Activated CD8-positive, alpha-beta memory T cell treated with anti-CD3 and anti-CD28 coated beads for 4 hours (primary cell): ENCODE measurements around the gene USP53.
"Not testable (repeated sequence)": the region's sequence is repeated elsewhere in the genome, so short reads cannot be mapped to it uniquely, and the experiment has no call there.

ENCODE experiments used
- DNase-seq, 2 donors: peaks; one replicate each; pipeline ENCODE4 v3.0.0-alpha.2; 2020; ENCODE audit warnings: low read depth in 2 of 2

USP53 gene

DNA sequence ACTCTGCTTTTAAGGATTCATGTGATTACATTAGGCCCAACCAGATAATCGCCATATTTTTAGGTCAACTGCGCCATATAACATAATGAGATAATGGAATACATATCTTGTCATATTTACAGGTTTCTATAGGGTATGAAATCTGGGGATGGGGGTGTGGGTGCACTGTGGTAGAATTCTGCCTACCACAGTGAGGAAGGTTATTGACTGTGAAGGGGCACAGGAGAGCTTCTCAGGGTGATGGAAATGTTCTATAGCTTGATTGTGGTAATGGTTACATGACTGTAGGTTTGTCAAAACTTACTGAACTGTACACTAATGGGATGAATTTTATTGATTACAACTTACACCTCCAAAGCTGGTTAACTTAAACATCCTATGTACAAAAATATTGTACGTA is 15.9 kb downstream of the USP53 start:
- DNase-seq = no peak

DNA sequence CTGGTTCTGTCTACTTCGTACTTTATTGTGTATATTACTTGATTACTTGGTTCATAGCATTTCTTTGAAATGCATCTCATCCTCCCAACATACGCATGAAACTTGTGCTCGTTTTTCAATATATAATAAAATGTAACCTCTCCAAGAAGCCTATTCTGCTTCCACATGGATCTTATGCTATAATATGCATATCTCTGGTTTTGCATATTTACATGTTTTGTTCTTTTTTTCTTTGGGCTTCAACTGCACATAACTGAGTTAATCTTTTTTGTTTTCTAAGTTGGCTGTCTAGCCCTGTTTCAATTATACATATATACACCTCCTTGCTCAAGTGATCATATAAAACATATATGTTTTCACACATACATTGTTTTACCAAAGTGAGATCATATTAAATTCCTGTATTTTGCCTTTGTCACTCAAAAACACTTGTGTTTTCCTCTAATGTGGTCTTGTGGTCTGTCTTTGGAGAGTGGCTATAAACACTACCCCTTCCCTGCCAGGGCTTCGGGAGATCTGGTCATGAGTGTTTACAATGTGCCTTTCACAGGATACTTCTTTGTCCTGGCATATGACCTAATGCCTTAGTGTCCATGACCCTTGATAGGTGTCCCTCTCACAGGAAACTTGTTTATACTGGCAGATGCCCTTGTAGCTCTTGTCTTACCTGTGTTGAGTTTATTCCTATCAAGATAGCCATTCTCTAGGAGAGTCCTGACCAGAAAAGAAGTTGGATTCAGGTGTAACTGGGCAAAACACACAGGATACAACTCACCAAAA is 17.6 kb downstream of the USP53 start:
- DNase-seq = no peak

DNA sequence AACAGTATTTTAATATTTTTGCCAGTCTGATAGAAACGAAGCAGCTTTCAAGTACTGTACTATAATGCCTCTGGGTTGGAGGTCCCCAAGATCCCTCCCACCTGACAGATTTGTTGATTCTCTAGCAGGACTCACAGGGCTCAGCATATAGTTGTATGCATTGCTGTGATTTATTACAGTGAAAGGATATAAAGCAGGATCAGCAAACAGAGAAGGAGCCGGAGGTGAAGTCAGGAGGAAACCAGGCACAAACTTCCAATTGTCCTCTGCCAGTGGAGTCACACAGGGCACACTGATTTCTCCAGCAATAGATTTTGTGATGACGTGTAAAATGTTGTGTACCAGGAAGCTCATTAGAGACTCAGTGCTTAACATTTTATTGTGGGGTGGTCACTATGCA is 19.0 kb downstream of the USP53 start:
- DNase-seq = no peak

DNA sequence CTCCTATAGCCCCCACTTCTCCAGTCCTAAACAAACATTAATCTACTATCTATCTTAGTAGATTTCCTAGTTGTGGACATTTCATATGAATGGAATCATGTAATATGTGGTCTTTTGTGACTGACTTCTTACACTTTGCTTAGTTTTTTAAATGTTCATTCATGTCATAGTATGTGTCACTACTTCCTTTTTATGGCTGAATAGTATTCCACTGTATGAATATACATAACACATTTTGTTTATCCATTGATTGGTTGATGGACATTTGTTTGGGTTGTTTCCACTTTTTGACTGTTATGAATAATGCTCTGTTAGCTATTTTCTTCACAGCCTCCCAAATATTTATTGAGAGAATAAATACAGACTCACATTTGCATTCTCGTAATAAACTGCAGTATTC is 19.8 kb downstream of the USP53 start:
- DNase-seq = no peak

DNA sequence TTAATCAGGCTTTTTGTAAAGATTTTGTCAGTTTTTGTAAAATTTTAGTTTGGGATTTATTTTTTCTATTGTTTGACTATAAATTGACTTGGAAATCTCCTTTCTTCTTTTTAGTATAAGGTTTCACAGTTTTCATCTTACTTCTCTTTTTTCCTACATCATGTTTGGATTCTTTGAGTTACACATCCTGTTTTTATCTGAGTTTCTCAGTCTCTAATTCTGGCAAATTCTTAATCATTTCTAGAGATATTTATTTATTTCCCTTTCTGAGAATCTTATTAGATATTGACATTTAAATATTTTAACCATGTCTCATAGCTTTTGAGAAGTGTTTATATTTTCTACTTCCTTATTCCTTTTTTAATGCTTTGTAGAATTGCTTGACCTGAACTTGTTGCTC is 20.7 kb downstream of the USP53 start:
- no peak for DNase-seq

DNA sequence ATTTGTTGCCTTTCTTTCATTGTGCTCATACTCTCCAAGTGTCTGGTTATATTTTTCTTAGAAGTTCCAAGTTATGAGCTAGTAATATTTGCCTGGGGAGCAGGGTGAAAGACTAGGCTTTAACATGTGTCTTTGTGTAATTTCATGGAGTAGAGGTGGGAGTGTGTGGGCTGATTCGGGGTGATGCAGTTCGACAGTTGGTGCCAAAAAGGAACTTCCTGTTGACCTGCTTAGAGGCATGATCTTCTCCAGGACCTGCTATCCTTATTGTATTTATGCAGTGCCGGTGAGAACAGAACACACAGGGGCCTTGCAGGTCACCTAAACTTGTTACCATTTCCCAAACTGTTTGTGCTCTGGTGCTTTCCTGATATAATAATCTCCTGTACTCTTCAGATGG is 21.2 kb downstream of the USP53 start:
- no peak for DNase-seq

DNA sequence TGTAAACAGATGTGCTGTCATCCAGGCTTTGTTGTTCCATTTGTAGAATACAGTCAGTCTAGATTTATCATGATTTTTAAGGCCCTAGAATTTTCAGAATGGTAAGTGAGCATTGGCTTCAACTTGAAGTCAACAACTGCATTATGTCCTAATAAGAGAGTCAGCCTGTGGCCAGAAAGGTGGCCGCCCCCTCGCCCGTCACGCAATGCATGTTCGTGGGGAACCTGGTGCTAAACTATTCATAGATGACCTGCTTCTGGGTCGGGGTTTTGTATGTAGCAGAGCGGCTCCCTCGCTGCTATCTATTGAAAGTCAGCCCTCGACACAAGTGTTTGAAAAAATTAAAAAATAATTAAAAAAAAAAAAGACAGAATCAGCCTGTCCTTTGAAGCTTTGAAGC is 24.7 kb downstream of the USP53 start:
- DNase-seq = no peak

DNA sequence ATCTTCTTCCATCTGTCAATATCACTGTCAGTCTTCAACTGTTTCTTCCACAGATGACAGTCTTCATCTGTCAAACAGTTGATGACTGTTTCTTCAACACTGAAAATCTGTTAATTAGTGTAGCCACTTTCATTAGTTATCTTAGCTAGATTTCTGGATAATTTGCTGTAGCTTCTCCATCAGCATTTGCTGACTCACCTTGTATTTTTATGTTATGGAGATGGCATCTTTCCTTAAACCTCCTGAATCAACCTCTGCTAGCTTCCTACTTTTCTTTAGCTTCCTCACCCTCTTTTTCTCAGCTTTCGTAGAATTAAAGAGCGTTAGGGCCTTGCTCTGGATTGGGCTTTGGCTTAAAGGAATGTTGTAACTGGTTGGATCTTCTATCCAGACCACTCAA is 25.1 kb downstream of the USP53 start:
- DNase-seq = no peak

DNA sequence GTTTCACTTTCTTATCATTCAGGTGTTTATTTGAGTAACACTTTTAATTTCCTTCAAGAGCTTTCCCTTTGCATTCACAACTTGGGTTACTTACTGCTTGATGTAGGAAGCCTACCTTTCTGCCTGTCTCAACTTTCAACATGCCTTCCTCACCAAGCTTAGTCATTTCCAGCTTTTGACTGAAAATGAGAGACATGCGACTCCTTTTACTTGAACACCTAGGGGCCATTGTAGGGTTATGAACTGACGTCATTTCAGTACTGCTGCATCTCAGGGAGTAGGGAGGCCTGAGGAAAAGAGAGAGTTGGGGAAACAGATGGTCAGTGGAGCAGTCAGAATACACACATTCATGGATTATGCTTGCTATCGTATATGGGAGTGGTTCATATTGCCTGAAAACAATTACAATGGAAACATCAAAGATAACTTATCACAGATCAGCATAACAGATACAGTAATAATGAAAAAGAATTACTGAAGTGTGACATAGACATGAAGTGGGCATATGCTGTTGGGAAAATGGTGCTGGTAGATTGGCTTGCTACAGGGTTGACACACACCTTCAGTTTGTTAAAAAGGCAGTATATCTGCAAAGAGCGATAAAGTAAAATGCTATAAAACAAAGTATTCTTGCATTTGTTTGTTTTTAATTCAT is 25.7 kb downstream of the USP53 start:
- DNase-seq = no peak

DNA sequence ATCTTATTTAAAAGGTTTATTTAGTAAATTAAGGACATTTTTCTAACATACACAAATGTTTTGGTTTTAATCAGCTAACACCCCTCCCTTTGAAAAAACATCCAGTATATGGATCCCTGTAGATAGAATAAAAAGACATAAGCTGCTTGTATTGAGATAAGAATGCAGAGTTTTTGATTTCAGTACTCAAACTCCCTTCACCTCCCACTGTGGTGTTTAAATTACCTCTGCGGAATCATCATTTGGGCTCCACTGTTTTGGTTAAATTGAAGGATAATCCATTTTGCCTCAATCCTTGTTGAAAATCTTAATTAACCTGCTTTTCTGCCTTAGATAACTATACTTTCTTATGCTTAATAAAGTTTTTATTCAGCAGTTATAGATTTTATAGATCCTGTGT is 27.6 kb downstream of the USP53 start:
- no peak for DNase-seq

DNA sequence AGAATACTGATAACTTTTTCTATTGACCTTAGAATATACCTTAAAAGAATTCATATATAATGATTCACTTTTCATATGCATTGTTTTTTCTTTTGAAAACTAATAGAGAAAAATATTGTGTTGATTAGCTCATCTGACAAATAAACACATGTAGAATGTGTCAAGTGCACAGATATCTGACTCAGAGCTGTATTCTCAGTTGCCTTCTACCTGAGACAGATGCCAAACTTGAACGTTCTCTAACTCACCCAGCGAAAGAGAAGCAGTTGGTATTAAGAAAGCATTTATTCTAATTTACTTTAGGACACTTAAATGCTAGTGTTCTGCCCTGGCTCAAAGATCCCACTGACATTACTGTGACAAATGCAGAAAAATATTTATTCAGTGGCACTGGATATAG is 28.1 kb downstream of the USP53 start:
- no peak for DNase-seq

DNA sequence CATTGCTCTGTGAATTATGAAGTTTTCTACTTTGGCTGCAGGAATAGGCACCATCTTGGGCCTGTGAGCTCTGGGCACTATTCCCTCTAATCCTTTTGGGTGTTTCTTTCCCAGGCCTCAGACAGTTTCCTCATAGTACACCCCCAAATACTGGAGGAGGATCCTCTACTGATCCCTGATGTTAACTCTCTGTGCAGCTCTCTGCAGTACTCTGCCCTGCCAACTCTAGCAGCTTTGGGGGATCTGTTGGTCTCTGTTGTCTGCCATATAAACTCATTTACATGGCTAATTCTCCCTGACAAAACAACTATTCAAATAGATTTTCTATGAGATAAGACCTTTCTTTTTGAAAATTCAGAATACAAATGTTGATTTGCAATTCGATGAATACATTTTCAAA is 29.9 kb downstream of the USP53 start:
- DNase-seq = no peak

DNA sequence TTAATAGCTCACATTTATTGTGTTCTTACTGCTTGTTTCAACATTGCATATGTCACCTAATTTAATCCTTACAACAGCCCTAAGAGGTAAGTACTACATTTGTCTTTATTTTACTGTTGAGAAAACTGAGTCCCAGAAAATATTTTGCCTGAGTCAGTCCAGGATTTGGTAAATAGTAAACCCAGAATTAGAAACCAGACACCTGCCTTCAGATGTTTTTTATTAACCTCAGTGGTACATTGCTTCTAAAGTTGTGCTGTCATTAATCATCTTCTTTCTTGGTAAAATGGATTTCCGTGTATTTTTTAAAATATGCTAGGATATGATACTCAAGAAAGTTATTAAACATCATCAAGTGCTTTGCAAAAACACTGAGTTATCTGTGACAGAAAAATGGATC is 31.4 kb downstream of the USP53 start:
- no peak for DNase-seq

DNA sequence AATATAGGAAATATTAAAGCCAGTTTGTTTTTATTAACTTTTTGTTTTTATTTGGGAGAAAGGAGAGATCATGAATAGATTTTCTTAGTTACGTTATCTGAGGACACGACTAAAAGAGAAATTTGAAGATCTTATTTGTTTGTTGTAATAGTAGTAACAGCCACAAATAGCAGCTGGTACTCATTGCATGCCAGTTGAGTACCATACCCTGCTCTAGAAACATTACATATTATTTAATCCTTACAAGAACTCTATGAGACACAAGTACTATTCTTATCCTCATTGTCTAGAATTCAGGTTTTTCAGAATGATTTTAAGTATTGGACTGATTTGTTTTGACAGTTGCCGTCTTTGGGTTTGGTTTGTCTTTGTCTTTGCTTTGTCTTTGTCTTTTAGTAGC is 31.8 kb downstream of the USP53 start:
- DNase-seq = no peak

DNA sequence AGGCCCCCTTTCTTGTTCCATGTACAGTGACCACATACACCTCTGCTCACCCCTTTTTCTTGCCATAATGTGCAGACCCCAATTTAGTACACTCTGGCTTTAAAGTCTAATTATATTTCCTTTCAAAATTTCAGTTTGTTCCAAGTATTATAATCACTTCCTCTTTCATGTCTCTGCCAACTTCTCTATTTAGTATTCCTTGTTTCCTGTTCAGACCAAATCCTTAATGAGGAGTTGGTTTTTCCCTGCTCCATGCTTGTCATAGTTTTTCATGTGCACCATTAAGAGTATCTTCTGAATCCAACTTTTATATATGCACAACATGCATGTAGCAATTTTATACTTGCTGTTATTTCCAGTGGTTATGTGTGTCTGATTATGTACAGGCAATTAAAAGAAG is 32.3 kb downstream of the USP53 start:
- no peak for DNase-seq

DNA sequence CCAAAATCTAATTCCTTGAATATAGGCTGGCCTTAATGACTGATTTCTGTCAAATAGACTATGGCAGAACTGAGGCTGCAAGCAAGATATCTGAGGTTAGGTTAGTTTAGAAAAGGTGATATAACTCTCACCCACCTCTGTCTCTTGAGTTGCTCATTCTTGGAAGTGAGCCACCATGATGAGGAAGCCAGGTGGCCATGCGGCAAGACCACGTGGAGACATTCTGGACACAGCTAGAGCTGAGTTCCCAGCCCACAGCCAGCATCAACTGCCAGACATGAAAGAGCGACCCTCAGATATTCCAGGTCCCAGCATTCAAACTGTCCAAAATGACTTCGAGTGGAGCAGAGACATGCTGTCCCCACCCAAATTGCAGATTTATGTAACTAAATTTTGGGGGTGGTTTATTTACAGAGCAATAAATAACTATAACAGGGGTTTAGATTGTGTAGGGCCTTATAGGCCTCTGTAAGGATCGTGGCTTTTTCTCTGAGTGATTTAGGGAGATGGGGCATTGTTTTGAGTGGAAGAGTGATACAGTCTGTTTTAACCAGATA is 33.7 kb downstream of the USP53 start:
- no peak for DNase-seq

DNA sequence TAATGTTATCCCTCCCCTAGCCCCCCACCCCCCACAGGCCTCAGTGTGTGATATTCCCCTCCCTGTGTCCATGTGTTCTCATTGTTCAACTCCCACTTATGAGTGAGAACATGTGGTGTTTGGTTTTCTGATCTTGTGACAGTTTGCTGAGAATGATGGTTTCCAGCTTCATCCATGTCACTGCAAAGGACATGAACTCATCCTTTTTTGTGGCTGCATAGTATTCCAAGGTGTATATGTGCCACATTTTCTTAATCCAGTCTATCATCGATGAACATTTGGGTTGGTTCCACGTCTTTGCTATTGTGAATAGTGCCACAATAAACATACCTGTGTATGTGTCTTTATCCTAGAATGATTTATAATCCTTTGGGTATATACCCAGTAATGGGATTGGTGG is 38.5 kb downstream of the USP53 start:
- DNase-seq = not testable (repeated sequence)

DNA sequence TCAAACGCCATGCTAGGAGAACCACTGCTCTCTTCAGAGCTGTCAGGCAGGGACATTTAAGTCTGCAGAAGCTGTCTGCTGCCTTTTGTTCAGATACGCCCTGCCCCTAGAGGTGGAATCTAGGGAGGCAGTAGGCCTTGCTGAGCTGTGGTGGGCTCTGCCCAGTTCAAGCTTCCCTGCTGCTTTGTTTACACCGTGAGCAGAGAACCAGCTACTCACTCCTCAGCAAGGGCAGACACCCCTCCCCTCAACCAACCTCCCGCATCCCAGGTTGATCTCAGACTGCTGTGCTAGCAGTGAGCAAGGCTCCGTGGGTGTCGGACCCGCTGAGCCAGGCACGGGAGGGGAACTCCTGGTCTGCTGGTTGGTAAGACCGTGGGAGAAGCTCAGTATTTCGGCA is 42.7 kb downstream of the USP53 start:
- not testable (repeated sequence) for DNase-seq

DNA sequence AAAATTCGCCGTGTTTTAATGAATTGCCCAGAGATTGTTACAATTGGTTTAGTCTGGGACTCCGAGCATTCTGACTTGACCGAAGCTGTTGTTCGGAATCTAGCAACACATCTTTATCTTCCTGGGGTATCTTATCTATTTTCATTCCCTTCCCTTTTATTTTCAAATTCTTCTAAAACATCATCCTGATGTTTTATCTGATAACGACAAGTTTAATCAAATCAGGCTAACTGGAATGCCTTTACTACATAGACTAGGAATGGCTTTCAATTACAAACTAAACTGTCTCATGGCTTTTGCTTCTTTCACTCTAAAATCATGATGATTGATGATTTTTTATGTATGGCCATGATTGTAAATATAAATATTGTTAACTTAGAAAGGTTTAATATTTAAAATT is 48.0 kb downstream of the USP53 start:
- no peak for DNase-seq

DNA sequence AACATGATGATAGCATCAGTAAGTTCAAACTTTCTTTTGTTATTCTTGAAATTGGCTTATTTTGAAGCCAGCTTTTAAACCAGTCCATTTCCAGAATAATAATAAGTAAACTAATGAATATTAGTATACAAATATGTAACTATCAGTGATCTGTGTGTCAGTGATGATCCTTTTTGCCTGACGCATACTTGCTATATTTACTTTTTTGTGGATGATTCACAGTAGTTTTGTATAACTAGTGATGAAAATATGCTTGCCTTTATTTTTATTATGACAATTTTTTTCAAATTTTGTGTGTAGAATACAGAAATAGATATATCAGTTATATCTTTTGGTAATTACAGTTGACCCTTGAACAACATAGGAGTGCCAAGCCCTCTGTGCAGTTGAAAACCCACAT is 49.5 kb downstream of the USP53 start:
- DNase-seq = no peak

DNA sequence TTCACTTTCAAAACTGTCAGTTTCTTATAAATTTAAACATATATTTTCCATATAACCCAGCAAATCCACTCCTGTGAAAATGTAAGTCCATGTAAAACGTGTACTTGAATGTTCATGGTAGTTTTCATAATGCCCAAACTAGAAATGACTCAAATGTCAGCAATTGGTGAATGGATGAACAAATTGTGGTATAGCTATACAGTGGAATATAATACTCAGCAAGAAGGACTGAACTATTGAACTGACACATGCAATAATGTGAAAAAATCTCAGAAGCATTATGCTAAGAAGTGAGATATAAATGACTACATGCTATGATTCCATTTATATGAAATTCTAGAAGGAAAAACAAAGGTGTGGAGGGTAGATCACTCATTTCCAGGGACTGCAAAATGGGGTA is 52.2 kb downstream of the USP53 start:
- DNase-seq = no peak

DNA sequence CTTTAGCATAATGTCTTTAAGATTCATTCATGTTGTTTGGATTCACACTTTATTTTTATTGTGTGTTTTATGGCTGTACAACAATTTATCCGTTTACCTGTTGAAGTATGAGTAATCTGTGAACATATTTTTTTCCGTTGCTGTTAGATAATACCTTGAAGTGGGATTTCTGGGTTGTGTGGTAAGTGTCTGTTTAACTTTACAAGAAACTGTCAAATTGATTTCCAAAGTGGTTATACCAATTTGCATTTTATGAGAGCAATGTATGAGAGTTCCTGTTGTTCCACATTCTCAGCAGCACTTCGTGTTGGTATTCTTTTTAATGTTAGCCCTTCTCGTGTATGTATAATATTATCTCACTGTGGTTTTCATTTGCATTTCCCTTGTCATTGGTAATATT is 53.6 kb downstream of the USP53 start:
- no peak for DNase-seq

DNA sequence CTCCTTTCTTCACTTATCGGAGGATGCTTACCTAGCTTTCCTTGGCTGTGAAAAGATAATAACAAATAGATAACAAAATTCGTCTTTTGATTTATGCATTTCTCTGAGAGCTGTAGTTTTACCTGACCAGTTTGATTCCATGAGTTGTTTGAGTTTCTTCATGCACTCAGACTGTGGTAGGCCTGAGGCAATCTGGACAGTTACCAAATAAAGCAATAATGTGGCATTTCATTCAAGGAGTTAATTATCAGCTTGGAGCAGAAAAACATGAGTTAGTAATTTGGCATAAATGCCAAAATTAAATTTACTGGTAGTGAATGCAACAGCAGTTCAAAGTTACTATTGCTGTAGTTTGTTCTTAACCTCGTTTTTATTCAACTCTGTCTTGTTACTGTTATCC is 56.0 kb downstream of the USP53 start:
- DNase-seq = no peak
